Measurements from ENCODE around the gene DEGS2. TPM values are rescaled to one million over a fixed set of nuclear protein-coding genes. Genes with fewer than 3 reads are reported as not detected.

DEGS2 gene
- total RNA-seq, 4 donors from 2014 or later = 0.16 to 0.94 (median 0.68) TPM

GRCh38 chr14:100132903-100133510 is 26.4 kb downstream of the DEGS2 start:
- no peaks in the 10 kb centered on the region for H3K27me3 ChIP-seq
- H3K4me3 ChIP-seq = no peak overlapping the region
- H3K4me1 ChIP-seq = peaks cover 0 to 27% (median 4%) of the 10 kb centered on the region in 3 donors
- H3K9me3 ChIP-seq = no peaks in the 10 kb centered on the region
- ATAC-seq = no peak
- WGBS, 2 donors (ENCODE audit: low coverage in 1 of 2) = 60 to 80% methylated on average over 1 of the region's 12 CpGs
- peaks cover 0 to 92% of the 10 kb centered on the region in 2 donors for H3K36me3 ChIP-seq
- H3K27ac ChIP-seq = peak overlapping the region in 2 of 4 donors; percentile 19 to 48
- TF ChIP-seq CTCF (IDR thresholded peaks at IDR 0.05) (no peak), EP300 (IDR thresholded peaks at IDR 0.05) (no peak), POLR2AphosphoS5 (IDR thresholded peaks at IDR 0.05) (no peak), POLR2A (IDR thresholded peaks at IDR 0.05) (no peak)

- TF ChIP-seq CTCF (IDR thresholded peaks at IDR 0.05) = no peak
- Histone ChIP-seq H3K27ac (peak overlapping the region in 3 of 4 donors; percentile 48 to 57 (median 49)), H3K36me3 (peaks cover 0 to 92% of the 10 kb centered on the region in 2 donors), H3K4me3 (no peak overlapping the region), H3K4me1 (peaks cover 0 to 27% (median 4%) of the 10 kb centered on the region in 3 donors), H3K27me3 (no peaks in the 10 kb centered on the region), H3K9me3 (no peaks in the 10 kb centered on the region)
- WGBS, 2 donors (ENCODE audit: low coverage in 1 of 2) = 95% methylated on average over 4 of the region's 25 CpGs; no CpG with 5 or more reads in 1 of the 2 donors
- ATAC-seq = peak; percentile 77
Measured at GRCh38 chr14:100132161-100132902, 27.1 kb downstream of the DEGS2 start.

- no peak for ATAC-seq
- H3K9me3 ChIP-seq = no peaks in the 10 kb centered on the region
- no peak for TF ChIP-seq POLR2AphosphoS5 (IDR thresholded peaks at IDR 0.05)
- TF ChIP-seq EP300 (IDR thresholded peaks at IDR 0.05) = no peak
- no peak for TF ChIP-seq POLR2A (IDR thresholded peaks at IDR 0.05)
- TF ChIP-seq CTCF (IDR thresholded peaks at IDR 0.05) = no peak
- H3K4me1 ChIP-seq = peaks cover 0 to 27% (median 4%) of the 10 kb centered on the region in 3 donors
- H3K27ac ChIP-seq = no peak overlapping the region
- 78 to 85% methylated on average over 3 to 4 of the region's 6 CpGs for WGBS, 2 donors (ENCODE audit: low coverage in 1 of 2)
- no peak overlapping the region for H3K4me3 ChIP-seq
- peaks cover 0 to 91% of the 10 kb centered on the region in 2 donors for H3K36me3 ChIP-seq
- H3K27me3 ChIP-seq = no peaks in the 10 kb centered on the region
Measured at GRCh38 chr14:100131181-100131580, 28.3 kb downstream of the DEGS2 start.

GRCh38 chr14:100130521-100130920 is 28.9 kb downstream of the DEGS2 start:
- 100% methylated on average over 3 of the region's 11 CpGs; no CpG with 5 or more reads in 1 of the 2 donors for WGBS, 2 donors (ENCODE audit: low coverage in 1 of 2)
- H3K4me3 ChIP-seq = no peak overlapping the region
- no peak for ATAC-seq
- H3K9me3 ChIP-seq = no peaks in the 10 kb centered on the region
- no peak for TF ChIP-seq POLR2AphosphoS5 (IDR thresholded peaks at IDR 0.05)
- TF ChIP-seq EP300 (IDR thresholded peaks at IDR 0.05) = no peak
- no peak for TF ChIP-seq CTCF (IDR thresholded peaks at IDR 0.05)
- TF ChIP-seq POLR2A (IDR thresholded peaks at IDR 0.05) = no peak
- peaks cover 0 to 27% (median 4%) of the 10 kb centered on the region in 3 donors for H3K4me1 ChIP-seq
- no peak overlapping the region for H3K27ac ChIP-seq
- no peaks in the 10 kb centered on the region for H3K27me3 ChIP-seq
- peaks cover 0 to 91% of the 10 kb centered on the region in 2 donors for H3K36me3 ChIP-seq

Data from gastroesophageal sphincter (tissue), 4 donors.